NCI-H187 treated with DMSO at 0.1 percent for 48 hours (cell line): ENCODE data around the gene NR5A2.
"Not testable (repeated sequence)": the region's sequence is repeated elsewhere in the genome, so short reads cannot be mapped to it uniquely, and the experiment has no call there.

Source experiments
- DNase-seq: peaks from one replicate; lab custom pipeline; 2025; lab: John Stamatoyannopoulos, UW

NR5A2 gene

GRCh38 chr1:200163911-200164310 is 136.4 kb downstream of the NR5A2 start:
- no peak for DNase-seq

GRCh38 chr1:200165493-200166220 is 138.1 kb downstream of the NR5A2 start:
- DNase-seq: no peak

- no peak for DNase-seq
Measured at GRCh38 chr1:200166411-200166810, 138.9 kb downstream of the NR5A2 start.

GRCh38 chr1:200168926-200169325 is 141.4 kb downstream of the NR5A2 start:
- no peak for DNase-seq

GRCh38 chr1:200172311-200172710 is 144.8 kb downstream of the NR5A2 start:
- DNase-seq: no peak

GRCh38 chr1:200173097-200173618 is 145.6 kb downstream of the NR5A2 start:
- no peak for DNase-seq

- no peak for DNase-seq
Measured at GRCh38 chr1:200174525-200175295, 147.2 kb downstream of the NR5A2 start.

- DNase-seq: no peak
Measured at GRCh38 chr1:200176181-200176580, 148.7 kb downstream of the NR5A2 start.

- DNase-seq: no peak
Measured at GRCh38 chr1:200176798-200177197, 149.3 kb downstream of the NR5A2 start.

GRCh38 chr1:200178340-200178739 is 150.8 kb downstream of the NR5A2 start:
- no peak for DNase-seq

- DNase-seq: no peak
Measured at GRCh38 chr1:200179126-200179780, 151.7 kb downstream of the NR5A2 start.

GRCh38 chr1:200179781-200180160 is 152.3 kb downstream of the NR5A2 start:
- no peak for DNase-seq

- DNase-seq: no peak
Measured at GRCh38 chr1:200180821-200181220, 153.3 kb downstream of the NR5A2 start.

GRCh38 chr1:200181861-200182260 is 154.4 kb downstream of the NR5A2 start:
- no peak for DNase-seq

- DNase-seq: no peak
Measured at GRCh38 chr1:200182701-200183100, 155.2 kb downstream of the NR5A2 start.

- no peak for DNase-seq
Measured at GRCh38 chr1:200183637-200184036, 156.1 kb downstream of the NR5A2 start.

GRCh38 chr1:200184196-200184595 is 156.7 kb downstream of the NR5A2 start:
- peak; percentile 66 for DNase-seq

GRCh38 chr1:200185191-200185590 is 157.7 kb downstream of the NR5A2 start:
- DNase-seq: not testable (repeated sequence)

GRCh38 chr1:200187332-200187731 is 159.8 kb downstream of the NR5A2 start:
- DNase-seq: not testable (repeated sequence)

GRCh38 chr1:200191993-200192392 is 164.5 kb downstream of the NR5A2 start:
- DNase-seq: no peak

- DNase-seq: no peak
Measured at GRCh38 chr1:200194477-200194876, 167.0 kb downstream of the NR5A2 start.

GRCh38 chr1:200198236-200198635 is 170.7 kb downstream of the NR5A2 start:
- no peak for DNase-seq
